Esophagus muscularis mucosa (tissue), 4 donors: ENCODE data around the gene BANK1. TPM values are rescaled to one million over a fixed set of nuclear protein-coding genes. Genes with fewer than 3 reads are reported as not detected.

Experiments used
- DNase-seq: peaks from one replicate; pipeline ENCODE4 v3.0.0-alpha.2; 2017; ENCODE audit errors: extremely low spot score
- H3K27ac ChIP-seq, 4 donors: fragments of 200-600 bp; sonication (generic); replicated peaks in 1 of 4; 1 replicate in 3 of 4; 2 replicates in 1 of 4; pipeline ENCODE4 v1.5.1; 2016 to 2019; ENCODE audit warnings: mild to moderate bottlenecking in 1 of 4
- H3K27me3 ChIP-seq, 4 donors: fragments of 200-600 bp; sonication (generic); one replicate each; pipeline versions ENCODE4 v1.5.1 to v1.6.0; 2016 to 2019
- H3K36me3 ChIP-seq, 4 donors: fragments of 200-600 bp; sonication (generic); one replicate each; pipeline ENCODE4 v1.5.1; 2016 to 2019
- H3K4me1 ChIP-seq, 4 donors: fragments of 200-600 bp; sonication (generic); one replicate each; pipeline ENCODE4 v1.5.1; 2016 to 2019
- H3K4me3 ChIP-seq, 4 donors: fragments of 200-600 bp; sonication (generic); 1 replicate in 2 of 4; 2 replicates in 2 of 4; pipeline ENCODE4 v1.5.1; 2016 to 2019; ENCODE audit warnings: mild to moderate bottlenecking in 4 of 4, moderate library complexity in 1 of 4
- H3K9me3 ChIP-seq, 4 donors: fragments of 200-600 bp; sonication (generic); 1 replicate in 3 of 4; 2 replicates in 1 of 4; pipeline ENCODE4 v1.5.1; 2016 to 2019
- EP300 ChIP-seq: sonication (generic); formaldehyde crosslinking; IDR thresholded peaks from one replicate; pipeline ENCODE4 v1.6.1; 2017; ENCODE audit warnings: antibody characterized with exemption
- POLR2A ChIP-seq: fragments of 450-650 bp; IDR thresholded peaks from one replicate; pipeline ENCODE4 v1.6.1; 2017; ENCODE audit warnings: antibody characterized with exemption, moderate library complexity, mild to moderate bottlenecking, low read depth
- POLR2AphosphoS5 ChIP-seq, 2 donors: sonication (generic); formaldehyde crosslinking; IDR thresholded peaks; one replicate each; pipeline ENCODE4 v1.6.1; 2017; ENCODE audit warnings: antibody characterized with exemption in 2 of 2
- WGBS: methylation state at CpG from one replicate; pipeline ENCODE4 v1.1.5; 2018; 5-methylcytosine and 5-hydroxymethylcytosine counted together
- intact Hi-C: fragments of 100-400 bp; cut with DNase I; formaldehyde crosslinking; loops from one replicate; pipeline ENCODE4 v1.15.1; 2023
- total RNA-seq, 4 donors: library from RNA; depleted of rRNA; stranded (reverse); fragments of >200 nt; gene quantifications; one replicate each; pipeline versions ENCODE4 v1.1.0 to v1.2.1, GENCODE V29; 2016
- TF ChIP-seq, protein P1 (sequence below), 3 experiments: fragments of 200-600 bp in 2 of 3; fragments of 450-650 bp in 1 of 3; sonication (generic) in 2 of 3; IDR thresholded peaks; one replicate each; pipeline ENCODE4 v1.5.1; 2017 to 2019; ENCODE audit warnings: antibody characterized with exemption in 3 of 3, mild to moderate bottlenecking in 2 of 3, moderate library complexity in 1 of 3

BANK1 gene
- total RNA-seq, 4 donors from 2014 or later: 0.45 to 2.7 (median 0.96) TPM

DNA sequence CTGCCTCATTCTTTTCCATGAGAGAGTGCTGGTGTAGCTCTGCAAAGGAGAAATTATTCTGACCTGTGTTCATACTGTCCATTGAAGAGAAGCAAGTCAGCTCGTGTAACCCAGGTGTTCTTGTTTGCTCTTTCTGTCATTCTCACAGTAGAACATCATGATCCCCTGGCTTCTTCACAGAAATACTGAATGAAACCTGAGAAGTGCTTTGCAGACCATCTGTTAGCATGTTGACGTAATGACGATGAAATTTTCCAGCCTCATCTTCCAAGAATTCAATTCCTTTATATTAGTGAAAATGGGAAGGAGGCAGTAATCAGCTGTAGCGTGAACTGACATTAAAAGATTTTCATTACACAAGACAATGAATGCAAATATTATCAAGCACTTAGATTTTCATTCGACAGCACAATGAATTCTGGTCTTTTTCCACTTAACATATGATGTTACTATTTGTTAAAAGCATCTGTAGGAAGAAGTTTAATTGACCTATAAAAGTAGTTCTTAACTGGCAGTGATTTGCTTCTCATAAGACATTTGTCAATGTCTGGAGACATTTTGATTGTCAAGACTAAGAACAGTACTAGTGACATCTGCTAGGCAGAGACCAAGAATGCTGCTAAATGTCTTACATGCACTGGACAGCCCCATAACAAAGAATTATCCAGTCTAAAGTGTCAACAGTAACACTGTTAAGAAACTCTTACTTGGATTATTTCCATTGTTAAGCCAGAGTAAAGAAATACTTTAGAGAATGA lies 246.3 kb downstream of the BANK1 start:
- intact Hi-C loops: no loop called here
- TF ChIP-seq, protein P1, sequence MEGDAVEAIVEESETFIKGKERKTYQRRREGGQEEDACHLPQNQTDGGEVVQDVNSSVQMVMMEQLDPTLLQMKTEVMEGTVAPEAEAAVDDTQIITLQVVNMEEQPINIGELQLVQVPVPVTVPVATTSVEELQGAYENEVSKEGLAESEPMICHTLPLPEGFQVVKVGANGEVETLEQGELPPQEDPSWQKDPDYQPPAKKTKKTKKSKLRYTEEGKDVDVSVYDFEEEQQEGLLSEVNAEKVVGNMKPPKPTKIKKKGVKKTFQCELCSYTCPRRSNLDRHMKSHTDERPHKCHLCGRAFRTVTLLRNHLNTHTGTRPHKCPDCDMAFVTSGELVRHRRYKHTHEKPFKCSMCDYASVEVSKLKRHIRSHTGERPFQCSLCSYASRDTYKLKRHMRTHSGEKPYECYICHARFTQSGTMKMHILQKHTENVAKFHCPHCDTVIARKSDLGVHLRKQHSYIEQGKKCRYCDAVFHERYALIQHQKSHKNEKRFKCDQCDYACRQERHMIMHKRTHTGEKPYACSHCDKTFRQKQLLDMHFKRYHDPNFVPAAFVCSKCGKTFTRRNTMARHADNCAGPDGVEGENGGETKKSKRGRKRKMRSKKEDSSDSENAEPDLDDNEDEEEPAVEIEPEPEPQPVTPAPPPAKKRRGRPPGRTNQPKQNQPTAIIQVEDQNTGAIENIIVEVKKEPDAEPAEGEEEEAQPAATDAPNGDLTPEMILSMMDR (IDR thresholded peaks at IDR 0.05): no peak
- TF ChIP-seq POLR2AphosphoS5 (IDR thresholded peaks at IDR 0.05): no peak
- TF ChIP-seq EP300: no peak
- TF ChIP-seq POLR2A: no peak
- Histone ChIP-seq H3K9me3 (no peaks in the 10 kb centered on the region), H3K36me3 (no peaks in the 10 kb centered on the region), H3K4me1 (peaks cover 0 to 13% (median 6%) of the 10 kb centered on the region in 4 donors), H3K27ac (no peak overlapping the region), H3K4me3 (no peak overlapping the region), H3K27me3 (no peaks in the 10 kb centered on the region)
- 49% methylated on average over 5 of the region's 5 CpGs for WGBS
- no peak for DNase-seq

DNA sequence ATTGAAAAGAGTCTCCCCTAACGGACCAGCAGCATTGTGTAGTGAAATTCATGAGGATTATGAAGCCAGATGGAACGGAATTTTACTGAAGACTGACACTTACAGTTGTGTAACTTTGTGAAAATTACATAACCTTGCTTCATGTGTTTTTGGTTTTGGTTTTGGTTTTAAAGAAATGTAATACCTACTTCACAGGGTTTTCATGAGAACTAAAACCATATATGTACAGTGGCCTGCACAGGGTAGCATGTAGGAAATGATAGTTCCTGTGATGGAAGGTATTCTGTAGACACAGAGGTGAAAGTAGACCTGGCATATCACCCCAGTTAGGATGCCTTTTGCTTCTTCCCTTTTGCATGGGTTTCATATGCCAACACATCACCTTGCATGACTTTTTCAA lies 247.0 kb downstream of the BANK1 start:
- H3K4me1 ChIP-seq: peaks cover 0 to 13% (median 6%) of the 10 kb centered on the region in 4 donors
- 51% methylated on average over 2 of the region's 2 CpGs for WGBS
- intact Hi-C loops: no loop called here
- no peaks in the 10 kb centered on the region for H3K9me3 ChIP-seq
- no peak for DNase-seq
- no peak overlapping the region for H3K4me3 ChIP-seq
- H3K36me3 ChIP-seq: no peaks in the 10 kb centered on the region
- H3K27ac ChIP-seq: no peak overlapping the region
- no peaks in the 10 kb centered on the region for H3K27me3 ChIP-seq
- TF ChIP-seq, protein P1 (IDR thresholded peaks at IDR 0.05): no peak
- TF ChIP-seq EP300 (no peak), POLR2AphosphoS5 (IDR thresholded peaks at IDR 0.05) (no peak), POLR2A (no peak)

DNA sequence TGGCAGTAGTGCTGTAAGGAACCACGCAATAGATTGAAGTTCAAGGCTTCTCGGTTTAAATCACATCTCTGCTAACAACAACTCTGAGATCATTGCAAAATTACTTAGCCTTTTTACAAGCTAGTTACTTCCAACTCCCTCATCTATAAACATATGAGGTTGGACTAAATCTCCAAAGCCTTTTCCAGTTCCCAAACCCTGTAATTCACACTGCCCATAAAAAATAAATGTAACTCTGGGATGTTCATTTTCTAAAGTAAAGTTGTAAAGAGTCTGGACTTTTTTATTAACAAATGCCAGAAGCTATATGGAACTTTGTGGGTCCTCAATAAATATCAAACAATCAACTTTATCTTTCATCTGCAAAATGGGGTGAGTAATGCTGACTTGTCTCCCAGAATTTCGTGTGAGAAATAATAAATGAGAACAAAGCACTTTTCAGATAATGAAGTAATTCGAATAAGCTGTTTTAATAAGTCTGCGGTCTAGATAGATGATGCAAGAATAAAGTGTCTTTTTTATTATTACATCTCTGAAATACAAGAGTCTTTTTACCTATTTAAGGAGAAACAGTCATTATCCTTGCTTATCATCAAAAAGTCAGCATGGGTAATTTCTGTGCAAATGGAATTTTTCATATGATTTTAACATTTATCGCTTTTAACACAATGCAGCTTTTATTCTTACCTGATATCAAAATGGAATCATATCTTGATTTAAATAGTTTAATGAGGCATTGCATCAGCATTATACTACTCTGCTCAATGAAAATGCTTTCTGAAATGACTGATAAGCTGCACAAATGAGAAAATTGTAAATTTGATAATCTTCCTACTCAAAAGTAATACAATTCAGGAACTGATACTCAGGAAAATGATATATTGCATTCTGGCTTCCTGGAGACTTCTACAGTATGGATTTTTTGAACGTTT lies 252.6 kb downstream of the BANK1 start:
- TF ChIP-seq POLR2AphosphoS5 (IDR thresholded peaks at IDR 0.05): no peak
- TF ChIP-seq, protein P1 (IDR thresholded peaks at IDR 0.05): no peak
- intact Hi-C loops: no loop called here
- Histone ChIP-seq H3K36me3 (no peaks in the 10 kb centered on the region), H3K27ac (no peak overlapping the region), H3K4me3 (no peak overlapping the region), H3K9me3 (no peaks in the 10 kb centered on the region), H3K27me3 (no peaks in the 10 kb centered on the region), H3K4me1 (no peaks in the 10 kb centered on the region)
- 76% methylated on average over 7 of the region's 7 CpGs for WGBS
- DNase-seq: no peak

DNA sequence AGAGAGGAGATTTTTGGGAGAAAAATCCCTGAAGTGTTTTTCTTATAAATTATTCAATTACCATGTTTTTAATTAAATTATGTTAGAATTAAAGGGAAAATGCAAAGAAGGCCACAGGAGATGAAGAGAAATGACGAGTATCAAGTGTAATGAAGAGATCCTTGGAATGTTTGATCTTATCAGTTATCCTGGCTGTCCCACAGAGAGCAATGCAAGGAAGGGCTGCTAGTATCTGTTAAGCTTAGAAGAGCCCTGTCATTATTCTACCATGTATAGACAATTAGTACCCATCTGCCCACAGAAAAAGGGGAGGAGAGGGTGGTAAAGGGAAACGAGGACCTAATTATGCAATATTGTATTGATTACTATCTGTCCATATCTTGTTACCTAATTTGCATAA lies 257.1 kb downstream of the BANK1 start:
- intact Hi-C loops: no loop called here
- H3K9me3 ChIP-seq: peaks cover 0 to 5% (median 0%) of the 10 kb centered on the region in 4 donors
- no peak overlapping the region for H3K27ac ChIP-seq
- H3K4me3 ChIP-seq: no peak overlapping the region
- 70% methylated on average over 2 of the region's 2 CpGs for WGBS
- DNase-seq: no peak
- no peaks in the 10 kb centered on the region for H3K36me3 ChIP-seq
- TF ChIP-seq, protein P1 (IDR thresholded peaks at IDR 0.05): no peak
- no peak for TF ChIP-seq EP300
- no peak for TF ChIP-seq POLR2AphosphoS5 (IDR thresholded peaks at IDR 0.05)
- no peak for TF ChIP-seq POLR2A
- no peaks in the 10 kb centered on the region for H3K4me1 ChIP-seq
- H3K27me3 ChIP-seq: no peaks in the 10 kb centered on the region
